ENCODE results near the gene PAX5.

PAX5 gene

DNA sequence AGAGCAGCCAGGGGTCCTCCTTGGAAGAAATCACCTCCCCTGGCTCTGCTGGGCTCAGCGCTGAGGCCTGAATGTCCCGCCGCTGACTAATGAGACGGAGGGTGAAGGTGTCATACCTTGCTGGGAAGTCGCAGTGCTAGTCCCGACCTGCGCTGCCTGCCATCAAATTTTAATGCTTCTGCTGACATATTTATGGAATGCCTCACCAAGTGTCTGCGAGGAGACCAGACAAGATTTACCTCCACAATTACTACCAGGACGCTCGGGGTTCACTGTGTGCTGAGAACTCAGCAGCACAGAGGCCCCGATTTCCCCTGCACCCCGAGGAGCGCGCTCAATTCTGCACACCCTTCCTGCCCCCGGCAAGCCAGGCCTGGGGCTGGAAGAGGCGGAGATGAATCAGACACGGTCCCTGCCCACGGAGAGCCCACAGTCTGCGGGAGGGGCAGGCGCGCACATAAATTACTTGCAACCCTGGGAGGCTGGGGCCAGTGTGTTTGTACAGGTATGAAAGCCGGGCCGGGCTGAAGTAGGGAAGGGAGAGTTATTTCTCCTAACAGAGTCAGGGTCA is 175.2 kb downstream of the PAX5 start:
- no peak for DNase-seq (ENCODE audit: low spot score)

- DNase-seq (ENCODE audit: low spot score) = no peak
Measured at GRCh38 chr9:36855448-36856315, 178.4 kb downstream of the PAX5 start.

- no peak for DNase-seq (ENCODE audit: low spot score)
Measured at GRCh38 chr9:36854751-36855150, 179.3 kb downstream of the PAX5 start.

DNA sequence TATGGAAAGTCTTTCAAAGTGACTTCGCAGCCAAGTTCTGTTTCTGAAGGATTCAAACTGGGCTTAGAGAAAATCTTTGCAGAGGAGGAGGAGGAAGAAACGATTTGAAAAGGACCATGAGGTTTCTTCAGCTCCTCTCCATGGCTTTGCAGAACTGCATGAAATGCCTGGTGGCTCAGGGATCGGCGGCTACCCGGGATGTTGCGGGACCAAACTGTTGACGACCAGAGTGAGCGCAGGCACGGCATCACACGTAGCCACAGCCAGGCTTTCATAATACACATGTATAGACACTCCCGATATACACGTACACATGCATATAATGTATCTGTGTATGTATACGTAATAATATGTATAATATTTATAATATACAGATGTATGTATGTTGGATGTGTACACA is 180.0 kb downstream of the PAX5 start:
- no peak for DNase-seq (ENCODE audit: low spot score)

GRCh38 chr9:36853233-36853632 is 180.8 kb downstream of the PAX5 start:
- DNase-seq (ENCODE audit: low spot score) = no peak

GRCh38 chr9:36849943-36850342 is 184.1 kb downstream of the PAX5 start:
- no peak for DNase-seq (ENCODE audit: low spot score)

GRCh38 chr9:36848946-36849345 is 185.1 kb downstream of the PAX5 start:
- no peak for DNase-seq (ENCODE audit: low spot score)

DNA sequence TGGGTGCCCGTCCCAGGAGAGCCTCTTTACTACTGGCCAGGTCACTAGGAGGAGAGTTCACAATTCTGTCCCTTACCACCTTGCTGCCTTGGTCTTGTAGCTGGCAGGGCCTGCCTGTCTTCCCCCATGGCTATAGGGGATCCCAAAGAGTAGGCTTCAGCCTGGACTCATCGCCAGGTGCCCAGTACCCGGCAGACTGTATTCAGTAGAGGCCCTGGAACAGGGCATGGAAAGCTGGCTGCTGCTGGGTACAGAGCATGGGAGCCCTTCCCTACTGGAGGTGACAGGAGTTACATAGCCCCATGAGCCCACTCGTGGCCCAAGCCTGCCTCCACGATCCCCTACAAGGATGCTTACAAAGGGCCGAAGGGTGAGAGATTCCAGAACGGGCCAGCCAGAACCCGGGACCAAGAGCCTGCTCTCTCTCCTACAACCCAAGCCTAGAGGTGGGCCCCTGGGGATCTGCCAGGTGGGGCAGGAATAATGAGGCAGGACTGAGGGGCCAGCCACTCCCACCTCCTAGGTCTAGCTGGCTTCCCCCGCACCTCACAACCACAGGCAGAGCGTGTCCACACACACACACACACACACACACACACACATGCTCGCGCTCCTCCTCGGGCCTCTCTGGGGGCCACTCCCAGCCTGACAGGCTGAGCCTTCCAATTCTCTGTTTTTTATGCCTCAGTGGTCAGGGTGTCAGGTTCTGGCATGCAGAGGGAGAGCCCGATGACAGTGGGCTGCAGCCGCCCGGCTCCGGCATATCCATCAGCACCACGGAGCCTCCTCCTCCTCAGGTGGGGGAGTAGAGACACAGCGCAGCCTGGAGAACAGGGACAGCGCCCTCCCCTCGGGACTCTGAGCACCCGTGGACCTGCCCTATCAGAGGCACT is 186.0 kb downstream of the PAX5 start:
- DNase-seq (ENCODE audit: low spot score) = no peak

- no peak for DNase-seq (ENCODE audit: low spot score)
Measured at GRCh38 chr9:36846621-36847020, 187.4 kb downstream of the PAX5 start.

DNA sequence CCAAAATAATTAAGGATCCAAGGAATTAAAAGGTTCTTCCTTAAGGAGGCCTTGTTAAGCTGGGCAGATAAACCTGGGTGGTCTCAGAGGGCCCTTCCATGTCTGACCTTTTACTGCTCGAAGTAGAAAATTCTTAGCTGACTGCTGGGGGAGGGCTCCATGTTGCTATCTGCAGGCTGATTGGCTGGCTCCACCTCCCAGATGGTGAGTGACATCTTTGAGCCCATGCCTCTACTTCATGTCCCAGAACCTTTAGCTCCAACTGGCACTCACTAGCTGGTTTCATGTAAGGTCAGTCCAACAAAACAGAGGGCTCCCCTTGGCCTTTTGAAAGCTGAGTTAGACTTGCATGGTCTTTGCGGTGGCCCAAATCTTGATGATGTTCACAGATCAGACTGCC is 188.2 kb downstream of the PAX5 start:
- DNase-seq (ENCODE audit: low spot score) = no peak

DNA sequence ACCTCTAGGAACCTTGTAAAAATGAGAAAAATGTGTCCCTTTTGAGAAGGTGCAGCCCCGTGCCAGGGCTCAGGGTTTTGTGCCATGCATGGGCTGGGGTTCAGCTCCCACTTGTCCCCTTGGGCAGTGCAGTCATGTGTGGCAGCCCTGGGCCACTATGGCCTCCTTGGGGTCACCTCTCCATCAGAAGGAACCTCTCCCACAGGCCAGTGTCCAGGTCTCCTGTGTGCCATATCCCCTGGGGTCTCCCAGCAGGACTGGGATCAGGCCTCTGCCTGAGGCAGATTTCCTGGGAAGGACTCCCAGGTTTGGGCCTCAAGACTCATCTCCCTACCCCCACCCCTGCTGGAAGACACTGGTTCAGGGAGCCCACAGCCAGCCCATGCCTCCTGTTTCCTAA is 189.1 kb downstream of the PAX5 start:
- no peak for DNase-seq (ENCODE audit: low spot score)

DNA sequence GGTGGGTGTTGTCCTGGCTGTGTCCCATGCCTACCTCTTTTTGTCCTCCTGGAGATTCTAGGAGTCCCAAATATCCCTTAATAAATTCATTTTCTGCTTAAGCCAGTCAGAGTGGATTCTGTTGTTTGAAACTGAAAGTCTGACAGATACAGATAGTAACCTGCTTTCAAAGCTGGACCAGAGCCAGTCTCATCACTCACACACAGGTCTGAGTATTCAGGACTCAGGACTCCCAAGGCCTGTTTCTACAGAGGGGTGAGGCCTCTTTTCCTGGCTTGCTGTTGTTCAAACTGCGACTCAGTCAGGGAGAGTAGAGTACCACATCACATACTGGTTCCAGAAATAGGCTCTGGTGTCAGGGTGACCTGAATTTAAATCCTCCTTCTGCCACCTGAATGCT is 190.1 kb downstream of the PAX5 start:
- DNase-seq (ENCODE audit: low spot score) = no peak

DNA sequence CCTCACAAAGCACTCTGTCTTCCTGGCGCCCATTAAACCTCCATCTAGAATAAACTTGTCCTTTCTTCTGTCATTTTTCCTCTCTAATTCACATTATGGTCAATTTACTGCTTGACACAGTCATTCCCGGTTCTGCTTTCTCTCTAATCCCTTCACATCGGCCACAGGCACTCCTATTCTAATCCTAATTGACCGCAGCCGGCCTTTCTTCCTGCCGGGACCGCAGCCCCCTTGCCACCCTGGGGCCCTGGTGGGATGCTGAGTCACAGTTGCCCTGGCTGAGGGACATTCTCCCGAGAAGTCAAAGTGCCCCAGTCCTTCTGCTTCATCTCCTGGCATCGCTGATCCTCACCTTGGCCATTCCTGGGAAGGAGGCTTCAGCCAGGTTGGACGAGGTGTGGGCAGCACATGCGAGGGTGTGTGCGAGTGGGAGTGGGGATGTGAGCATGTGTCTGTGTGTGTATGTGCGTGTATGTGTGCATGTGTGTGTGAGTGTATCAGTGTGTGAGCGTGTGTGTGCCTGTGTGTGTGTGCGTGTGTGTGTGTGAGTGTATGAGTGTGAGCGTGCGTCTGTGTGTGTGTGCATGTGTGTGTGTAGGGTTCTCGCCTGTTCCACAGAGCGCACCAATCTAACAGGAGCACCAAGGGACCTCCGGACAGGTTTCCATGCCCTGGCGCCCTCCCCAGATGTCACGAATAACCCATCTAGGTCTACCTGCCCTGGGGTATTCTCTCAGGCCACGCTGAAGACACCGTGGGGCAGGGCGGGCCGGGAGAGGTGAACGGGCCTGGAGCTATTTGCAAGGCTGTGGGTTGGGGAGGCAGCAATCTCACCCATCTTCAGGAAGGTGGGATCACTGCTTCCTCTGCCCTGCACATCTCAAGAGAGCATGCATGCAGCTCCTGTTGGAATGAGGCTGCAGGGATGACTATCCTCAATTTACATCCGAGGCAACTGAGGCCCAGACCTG is 191.2 kb downstream of the PAX5 start:
- DNase-seq (ENCODE audit: low spot score) = no peak

DNA sequence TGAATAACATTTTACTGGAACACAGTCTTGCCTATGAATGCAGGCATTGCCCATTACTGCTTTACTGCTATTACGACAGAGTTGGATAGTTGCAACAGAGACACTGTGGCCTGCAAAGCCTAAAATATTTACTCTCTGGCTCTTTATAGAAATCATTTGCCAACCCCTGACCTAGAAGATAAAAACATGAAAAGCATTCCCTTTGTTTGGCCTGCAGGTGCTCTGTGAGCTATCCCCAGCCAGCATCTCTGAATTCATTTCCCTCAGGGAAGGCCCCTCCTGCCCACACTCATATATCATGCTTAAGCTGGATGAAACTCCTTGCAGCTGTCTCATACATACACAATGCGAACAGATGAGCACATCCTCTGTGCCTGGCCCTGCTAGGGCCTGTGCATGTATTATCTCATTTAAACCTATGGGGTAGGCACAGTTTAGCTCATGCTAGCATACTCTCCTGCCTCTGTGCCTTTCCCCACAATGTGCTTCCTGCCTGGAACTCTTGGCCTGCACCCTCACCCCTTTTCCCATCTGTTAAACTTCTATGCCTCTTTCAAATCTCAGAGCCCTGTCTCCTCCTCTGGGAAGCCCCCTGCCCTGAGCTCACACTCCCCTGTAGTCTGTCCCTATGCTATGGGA is 193.1 kb downstream of the PAX5 start:
- no peak for DNase-seq (ENCODE audit: low spot score)

- DNase-seq (ENCODE audit: low spot score) = no peak
Measured at GRCh38 chr9:36839131-36839885, 194.8 kb downstream of the PAX5 start.

DNA sequence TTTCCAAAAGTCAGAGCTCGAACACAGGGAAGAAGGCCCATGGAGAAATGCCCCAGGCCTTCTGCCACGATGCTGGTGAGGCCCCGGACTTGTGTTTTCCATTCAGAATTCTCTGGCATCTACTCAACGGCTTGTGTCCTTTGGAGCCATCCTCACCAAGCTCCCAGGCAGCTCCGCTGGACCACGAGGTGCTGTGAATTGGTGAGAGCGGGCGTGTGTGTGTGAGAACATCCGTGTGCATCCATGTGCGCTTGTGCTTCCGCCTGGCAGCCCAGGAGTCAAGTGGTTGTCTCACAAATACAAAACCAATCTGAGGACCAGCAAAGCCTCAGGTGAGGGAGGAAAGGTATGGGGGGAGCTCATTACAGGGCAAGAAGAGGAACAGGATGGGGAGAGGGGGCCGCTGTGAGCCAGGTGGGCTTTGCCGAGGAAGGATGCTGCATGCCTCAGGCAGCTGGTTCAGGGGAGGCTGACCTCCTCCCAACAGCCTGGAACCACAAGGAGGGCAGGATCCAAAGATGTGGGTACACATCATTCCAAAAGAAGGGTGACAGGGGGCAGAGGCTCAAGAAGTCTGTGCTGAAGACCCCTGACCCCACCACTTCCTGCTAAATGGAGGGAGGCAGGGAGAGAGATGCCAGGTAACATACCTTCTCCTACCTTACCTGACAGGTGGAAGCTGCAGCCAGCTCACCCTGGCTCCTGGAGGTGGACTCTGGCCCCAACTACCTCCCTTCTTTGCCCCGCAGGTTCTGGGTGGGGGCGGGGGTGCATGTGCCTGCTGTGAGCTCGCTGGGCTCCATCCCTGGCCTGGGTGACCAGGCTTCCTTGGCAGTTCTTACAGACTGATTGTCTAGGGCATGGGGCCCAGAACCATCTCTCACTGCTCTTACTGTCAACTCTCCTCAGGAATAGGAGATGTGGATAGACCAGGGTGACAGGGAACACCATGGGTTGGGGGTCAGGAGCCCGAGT is 196.3 kb downstream of the PAX5 start:
- no peak for DNase-seq (ENCODE audit: low spot score)

DNA sequence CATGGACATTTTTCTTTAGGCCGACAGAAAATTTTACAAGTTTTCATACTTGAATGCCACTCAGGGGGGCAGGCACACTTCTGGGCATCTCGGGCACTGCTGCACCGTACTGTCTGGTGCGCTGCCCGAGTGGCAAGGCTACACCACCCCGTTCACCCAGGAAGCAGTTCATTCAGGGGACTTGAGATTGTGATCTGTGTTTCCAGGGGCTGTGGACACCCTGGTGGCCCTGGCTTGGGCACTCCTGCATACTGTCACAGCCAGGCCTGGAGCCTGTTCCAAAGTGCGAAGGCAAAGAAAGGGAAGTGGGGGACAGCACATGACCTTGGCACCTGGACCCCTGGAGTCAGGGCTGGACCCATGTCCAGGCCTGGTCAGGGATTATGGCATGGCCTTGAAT is 197.6 kb downstream of the PAX5 start:
- DNase-seq (ENCODE audit: low spot score) = no peak

DNA sequence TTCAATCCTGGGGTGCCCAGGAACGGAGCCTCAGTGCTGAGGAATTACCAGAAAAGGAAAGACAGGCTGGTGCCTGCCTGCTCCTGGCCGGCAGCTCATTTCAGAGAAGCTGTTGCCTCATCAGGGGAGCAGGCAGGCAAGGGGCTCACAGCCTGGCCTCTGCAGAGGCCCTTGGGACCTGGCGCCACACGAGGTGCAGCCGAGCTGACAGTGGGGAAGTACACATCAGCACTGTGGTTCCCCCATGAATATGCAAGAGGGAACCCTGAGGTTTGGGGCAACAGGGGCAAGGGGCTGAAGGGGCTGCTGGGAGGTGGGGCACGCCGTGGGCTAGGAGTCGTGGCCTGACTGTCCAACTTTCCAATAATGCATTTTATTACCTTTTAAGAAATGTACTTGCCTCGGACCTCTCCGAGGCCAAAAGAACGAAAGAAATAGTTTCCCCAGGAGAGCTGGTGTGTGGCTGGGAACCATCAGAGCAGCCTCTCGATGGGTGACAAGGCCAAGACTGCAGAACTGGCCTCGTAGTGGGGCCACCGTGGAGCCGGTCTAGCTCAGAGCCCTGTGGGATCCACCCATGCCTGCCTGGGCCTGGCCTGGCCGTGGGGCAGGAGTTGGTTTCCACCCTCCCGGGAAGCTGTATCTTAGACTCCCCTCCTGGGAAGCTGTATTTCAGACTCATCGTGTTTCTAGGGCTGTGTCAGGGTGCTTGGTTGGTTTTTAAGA is 198.6 kb downstream of the PAX5 start:
- no peak for DNase-seq (ENCODE audit: low spot score)

Measured in hepatic stellate cell (primary cell).